GM19099 (cell line): ENCODE measurements around the gene MYO7A.

Source experiments
- POLR2A ChIP-seq: IDR thresholded peaks from 3 replicates; pipeline ENCODE4 v1.6.1; 2011; ENCODE audit warnings: low read depth; ENCODE audit not compliant: insufficient read length; ENCODE audit errors: extremely low read depth

The MYO7A gene

GRCh38 chr11:77127920-77128691 is at the start of gene MYO7A:
Gene MYO7A (plus strand): TSS chr11:77128246. CDS start chr11:77130635, 2,389 bp downstream.
- no peak for TF ChIP-seq POLR2A

GRCh38 chr11:77079666-77080065 is 48.4 kb upstream of the MYO7A start:
- TF ChIP-seq POLR2A = no peak

- no peak for TF ChIP-seq POLR2A
These were observed 47.3 kb upstream of the MYO7A start for GRCh38 chr11:77080643-77081210.

- no peak for TF ChIP-seq POLR2A
These were observed 46.6 kb upstream of the MYO7A start for GRCh38 chr11:77081381-77081851.

- TF ChIP-seq POLR2A = no peak
These were observed 45.8 kb upstream of the MYO7A start for GRCh38 chr11:77081976-77082836.

GRCh38 chr11:77082838-77083565 is 45.0 kb upstream of the MYO7A start:
- no peak for TF ChIP-seq POLR2A

- no peak for TF ChIP-seq POLR2A
These were observed 44.3 kb upstream of the MYO7A start for GRCh38 chr11:77083566-77084245.

GRCh38 chr11:77084581-77085191 is 43.4 kb upstream of the MYO7A start:
- no peak for TF ChIP-seq POLR2A

GRCh38 chr11:77085652-77086051 is 42.4 kb upstream of the MYO7A start:
- TF ChIP-seq POLR2A = no peak

GRCh38 chr11:77086521-77087472 is 41.2 kb upstream of the MYO7A start:
- TF ChIP-seq POLR2A = no peak

- no peak for TF ChIP-seq POLR2A
These were observed 40.3 kb upstream of the MYO7A start for GRCh38 chr11:77087723-77088225.

GRCh38 chr11:77088236-77089003 is 39.6 kb upstream of the MYO7A start:
- no peak for TF ChIP-seq POLR2A
